WTC11 (cell line): ENCODE results near the gene B3GALT5. TPM values are rescaled to one million over a fixed set of nuclear protein-coding genes. Genes with fewer than 3 reads are reported as not detected.

ENCODE experiments used
- ATAC-seq: fragments of 200-7000 bp; cut with Tn5 transposase; 2 replicates; pipeline ENCODE4 v1.10.0; 2021; ENCODE audit warnings: mild to moderate bottlenecking, moderate library complexity
- CTCF ChIA-PET: fragments of 300-600 bp; sonication (Branson Sonifier 250); formaldehyde crosslinking; loops from one replicate; lab custom pipeline; 2021; ENCODE audit warnings: antibody characterized with exemption; lab: Charles Lee
- POLR2A ChIA-PET: fragments of 350-600 bp; sonication (Branson Sonifier 250); formaldehyde crosslinking; loops from one replicate; lab custom pipeline; 2021; ENCODE audit warnings: antibody characterized with exemption; lab: Charles Lee
- DNase-seq: peaks from one replicate; pipeline ENCODE4 v3.0.0; 2021; ENCODE audit warnings: low spot score
- H3K27ac Mint-ChIP-seq: 2 replicates; pipeline ENCODE4 v1.8.0; 2021; ENCODE audit warnings: mixed read lengths
- H3K27me3 Mint-ChIP-seq: 2 replicates; pipeline ENCODE4 v1.8.0; 2021; ENCODE audit warnings: low read depth, mild to moderate bottlenecking, moderate library complexity, mixed read lengths
- H3K36me3 Mint-ChIP-seq: 2 replicates; pipeline ENCODE4 v1.8.0; 2021; ENCODE audit warnings: mixed read lengths
- H3K4me1 Mint-ChIP-seq: 2 replicates; pipeline ENCODE4 v1.8.0; 2022; ENCODE audit warnings: mixed read lengths
- H3K4me3 Mint-ChIP-seq: 2 replicates; pipeline ENCODE4 v1.8.0; 2021; ENCODE audit warnings: mild to moderate bottlenecking, moderate library complexity, mixed read lengths
- H3K9me3 Mint-ChIP-seq: 2 replicates; pipeline ENCODE4 v1.8.0; 2021; ENCODE audit warnings: mixed read lengths
- ATF1 ChIP-seq: sonication (generic); formaldehyde crosslinking; IDR thresholded peaks from 2 replicates; pipeline ENCODE4 v1.8.1; 2023; ENCODE audit warnings: mild to moderate bottlenecking, moderate library complexity, missing genetic modification reagents
- CREM ChIP-seq: sonication (generic); formaldehyde crosslinking; IDR thresholded peaks from 2 replicates; pipeline ENCODE4 v1.8.1; 2022; ENCODE audit warnings: mild to moderate bottlenecking, missing genetic modification reagents, moderate library complexity
- GABPB1 ChIP-seq: sonication (generic); formaldehyde crosslinking; IDR thresholded peaks from 2 replicates; pipeline ENCODE4 v1.8.1; 2023; ENCODE audit warnings: mild to moderate bottlenecking, missing genetic modification reagents
- GRHL2 ChIP-seq: fragments of 250-450 bp; sonication (Bioruptor Pico); IDR thresholded peaks from 2 replicates; pipeline ENCODE4 v1.8.0; 2022; ENCODE audit warnings: mild to moderate bottlenecking, moderate library complexity; ENCODE audit not compliant: insufficient replicate concordance, severe bottlenecking
- KAT7 ChIP-seq: sonication (generic); formaldehyde crosslinking; IDR thresholded peaks from 2 replicates; pipeline ENCODE4 v1.8.1; 2023; ENCODE audit warnings: missing genetic modification reagents, mild to moderate bottlenecking, borderline replicate concordance
- NFATC4 ChIP-seq: fragments of 250-450 bp; sonication (Bioruptor Pico); IDR thresholded peaks from 2 replicates; pipeline ENCODE4 v1.9.0; 2021; ENCODE audit warnings: mild to moderate bottlenecking
- OVOL2 ChIP-seq: fragments of 250-450 bp; sonication (Bioruptor Pico); IDR thresholded peaks from 2 replicates; pipeline ENCODE4 v1.9.0; 2021; ENCODE audit warnings: mild to moderate bottlenecking, borderline replicate concordance
- TCF7 ChIP-seq: sonication (generic); formaldehyde crosslinking; IDR thresholded peaks from 2 replicates; pipeline ENCODE4 v1.8.0; 2022; ENCODE audit warnings: mild to moderate bottlenecking, low read depth, missing genetic modification reagents, moderate library complexity
- ZNF121 ChIP-seq: sonication (generic); formaldehyde crosslinking; IDR thresholded peaks from 2 replicates; pipeline ENCODE4 v1.8.0; 2023; ENCODE audit warnings: missing genetic modification reagents
- ZNF232 ChIP-seq: sonication (generic); formaldehyde crosslinking; IDR thresholded peaks from 2 replicates; pipeline ENCODE4 v1.8.0; 2022; ENCODE audit warnings: mild to moderate bottlenecking, missing genetic modification reagents
- ZNF317 ChIP-seq: sonication (generic); formaldehyde crosslinking; IDR thresholded peaks from 2 replicates; pipeline ENCODE4 v1.8.1; 2023; ENCODE audit warnings: low read depth, mild to moderate bottlenecking, moderate library complexity, missing genetic modification reagents, borderline replicate concordance
- total RNA-seq: library from RNA; stranded (reverse); gene quantifications from 3 replicates; pipeline ENCODE4 v1.2.3, GENCODE V29; 2021
- TF ChIP-seq, protein P1 (sequence below): sonication (generic); formaldehyde crosslinking; IDR thresholded peaks from 2 replicates; pipeline ENCODE4 v1.8.0; 2022; ENCODE audit warnings: mild to moderate bottlenecking, missing genetic modification reagents
- TF ChIP-seq, protein P2 (sequence below): sonication (generic); formaldehyde crosslinking; IDR thresholded peaks from 2 replicates; pipeline ENCODE4 v1.8.1; 2023; ENCODE audit warnings: mild to moderate bottlenecking, missing genetic modification reagents, borderline replicate concordance
- TF ChIP-seq, protein P3 (sequence below): sonication (generic); formaldehyde crosslinking; IDR thresholded peaks from 2 replicates; pipeline ENCODE4 v1.8.0; 2022; ENCODE audit warnings: mild to moderate bottlenecking, missing genetic modification reagents
- TF ChIP-seq, protein P4 (sequence below): sonication (generic); formaldehyde crosslinking; IDR thresholded peaks from 2 replicates; pipeline ENCODE4 v1.8.1; 2023; ENCODE audit warnings: mild to moderate bottlenecking, missing genetic modification reagents, moderate library complexity
- TF ChIP-seq, protein P5 (sequence below): sonication (generic); formaldehyde crosslinking; IDR thresholded peaks from 2 replicates; pipeline ENCODE4 v1.8.1; 2022; ENCODE audit warnings: mild to moderate bottlenecking, moderate library complexity, missing genetic modification reagents
- TF ChIP-seq, protein P6 (sequence below): sonication (generic); formaldehyde crosslinking; IDR thresholded peaks from 2 replicates; pipeline ENCODE4 v1.8.1; 2023; ENCODE audit warnings: mild to moderate bottlenecking, moderate library complexity, missing genetic modification reagents
- TF ChIP-seq, protein P7 (sequence below): sonication (generic); formaldehyde crosslinking; IDR thresholded peaks from 2 replicates; pipeline ENCODE4 v1.8.1; 2022; ENCODE audit warnings: missing genetic modification reagents, borderline replicate concordance
- TF ChIP-seq, protein P8 (sequence below): fragments of 250-450 bp; sonication (Bioruptor Pico); IDR thresholded peaks from 2 replicates; pipeline ENCODE4 v2.1.2; 2022; ENCODE audit warnings: mild to moderate bottlenecking, moderate library complexity

Gene B3GALT5
- total RNA-seq, 1 experiment from 2014 or later = 25.8 TPM

DNA sequence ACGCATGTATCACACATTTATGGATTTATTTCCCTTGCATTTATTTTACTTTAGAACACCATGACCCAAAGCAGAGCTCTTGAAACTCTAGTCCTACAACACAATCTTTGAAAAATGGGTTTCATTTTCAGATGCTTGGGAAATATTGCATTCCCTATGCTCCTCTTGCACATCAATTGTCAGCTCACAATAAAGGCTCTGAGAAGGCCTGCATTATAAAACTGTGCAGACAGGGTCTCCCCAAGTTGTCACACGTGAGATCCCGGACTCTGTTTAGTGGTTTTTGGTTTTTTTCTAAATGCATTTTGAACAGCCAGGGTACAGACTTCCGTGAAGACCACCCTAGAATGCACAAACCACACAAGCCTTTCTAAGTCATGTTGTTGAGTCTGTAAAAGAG lies 9.9 kb upstream of the B3GALT5 start:
- peaks cover 26% of the 10 kb centered on the region for H3K4me1 Mint-ChIP-seq
- DNase-seq = no peak
- TF ChIP-seq, protein P1, sequence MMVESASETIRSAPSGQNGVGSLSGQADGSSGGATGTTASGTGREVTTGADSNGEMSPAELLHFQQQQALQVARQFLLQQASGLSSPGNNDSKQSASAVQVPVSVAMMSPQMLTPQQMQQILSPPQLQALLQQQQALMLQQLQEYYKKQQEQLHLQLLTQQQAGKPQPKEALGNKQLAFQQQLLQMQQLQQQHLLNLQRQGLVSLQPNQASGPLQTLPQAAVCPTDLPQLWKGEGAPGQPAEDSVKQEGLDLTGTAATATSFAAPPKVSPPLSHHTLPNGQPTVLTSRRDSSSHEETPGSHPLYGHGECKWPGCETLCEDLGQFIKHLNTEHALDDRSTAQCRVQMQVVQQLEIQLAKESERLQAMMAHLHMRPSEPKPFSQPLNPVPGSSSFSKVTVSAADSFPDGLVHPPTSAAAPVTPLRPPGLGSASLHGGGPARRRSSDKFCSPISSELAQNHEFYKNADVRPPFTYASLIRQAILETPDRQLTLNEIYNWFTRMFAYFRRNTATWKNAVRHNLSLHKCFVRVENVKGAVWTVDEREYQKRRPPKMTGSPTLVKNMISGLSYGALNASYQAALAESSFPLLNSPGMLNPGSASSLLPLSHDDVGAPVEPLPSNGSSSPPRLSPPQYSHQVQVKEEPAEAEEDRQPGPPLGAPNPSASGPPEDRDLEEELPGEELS (CRISPR knock-in tag) = no peak
- TF ChIP-seq, protein P2, sequence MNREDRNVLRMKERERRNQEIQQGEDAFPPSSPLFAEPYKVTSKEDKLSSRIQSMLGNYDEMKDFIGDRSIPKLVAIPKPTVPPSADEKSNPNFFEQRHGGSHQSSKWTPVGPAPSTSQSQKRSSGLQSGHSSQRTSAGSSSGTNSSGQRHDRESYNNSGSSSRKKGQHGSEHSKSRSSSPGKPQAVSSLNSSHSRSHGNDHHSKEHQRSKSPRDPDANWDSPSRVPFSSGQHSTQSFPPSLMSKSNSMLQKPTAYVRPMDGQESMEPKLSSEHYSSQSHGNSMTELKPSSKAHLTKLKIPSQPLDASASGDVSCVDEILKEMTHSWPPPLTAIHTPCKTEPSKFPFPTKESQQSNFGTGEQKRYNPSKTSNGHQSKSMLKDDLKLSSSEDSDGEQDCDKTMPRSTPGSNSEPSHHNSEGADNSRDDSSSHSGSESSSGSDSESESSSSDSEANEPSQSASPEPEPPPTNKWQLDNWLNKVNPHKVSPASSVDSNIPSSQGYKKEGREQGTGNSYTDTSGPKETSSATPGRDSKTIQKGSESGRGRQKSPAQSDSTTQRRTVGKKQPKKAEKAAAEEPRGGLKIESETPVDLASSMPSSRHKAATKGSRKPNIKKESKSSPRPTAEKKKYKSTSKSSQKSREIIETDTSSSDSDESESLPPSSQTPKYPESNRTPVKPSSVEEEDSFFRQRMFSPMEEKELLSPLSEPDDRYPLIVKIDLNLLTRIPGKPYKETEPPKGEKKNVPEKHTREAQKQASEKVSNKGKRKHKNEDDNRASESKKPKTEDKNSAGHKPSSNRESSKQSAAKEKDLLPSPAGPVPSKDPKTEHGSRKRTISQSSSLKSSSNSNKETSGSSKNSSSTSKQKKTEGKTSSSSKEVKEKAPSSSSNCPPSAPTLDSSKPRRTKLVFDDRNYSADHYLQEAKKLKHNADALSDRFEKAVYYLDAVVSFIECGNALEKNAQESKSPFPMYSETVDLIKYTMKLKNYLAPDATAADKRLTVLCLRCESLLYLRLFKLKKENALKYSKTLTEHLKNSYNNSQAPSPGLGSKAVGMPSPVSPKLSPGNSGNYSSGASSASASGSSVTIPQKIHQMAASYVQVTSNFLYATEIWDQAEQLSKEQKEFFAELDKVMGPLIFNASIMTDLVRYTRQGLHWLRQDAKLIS (CRISPR knock-in tag) = no peak
- TF ChIP-seq ZNF121 (CRISPR knock-in tag) = no peak
- TF ChIP-seq ZNF317 = no peak
- no peak for TF ChIP-seq OVOL2 (CRISPR knock-in tag)
- no peak for TF ChIP-seq ATF1 (CRISPR knock-in tag)
- TF ChIP-seq, protein P3, sequence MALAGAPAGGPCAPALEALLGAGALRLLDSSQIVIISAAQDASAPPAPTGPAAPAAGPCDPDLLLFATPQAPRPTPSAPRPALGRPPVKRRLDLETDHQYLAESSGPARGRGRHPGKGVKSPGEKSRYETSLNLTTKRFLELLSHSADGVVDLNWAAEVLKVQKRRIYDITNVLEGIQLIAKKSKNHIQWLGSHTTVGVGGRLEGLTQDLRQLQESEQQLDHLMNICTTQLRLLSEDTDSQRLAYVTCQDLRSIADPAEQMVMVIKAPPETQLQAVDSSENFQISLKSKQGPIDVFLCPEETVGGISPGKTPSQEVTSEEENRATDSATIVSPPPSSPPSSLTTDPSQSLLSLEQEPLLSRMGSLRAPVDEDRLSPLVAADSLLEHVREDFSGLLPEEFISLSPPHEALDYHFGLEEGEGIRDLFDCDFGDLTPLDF = no peak
- TF ChIP-seq, protein P4, sequence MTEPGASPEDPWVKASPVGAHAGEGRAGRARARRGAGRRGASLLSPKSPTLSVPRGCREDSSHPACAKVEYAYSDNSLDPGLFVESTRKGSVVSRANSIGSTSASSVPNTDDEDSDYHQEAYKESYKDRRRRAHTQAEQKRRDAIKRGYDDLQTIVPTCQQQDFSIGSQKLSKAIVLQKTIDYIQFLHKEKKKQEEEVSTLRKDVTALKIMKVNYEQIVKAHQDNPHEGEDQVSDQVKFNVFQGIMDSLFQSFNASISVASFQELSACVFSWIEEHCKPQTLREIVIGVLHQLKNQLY = no peak
- no peak for TF ChIP-seq CREM (CRISPR knock-in tag)
- TF ChIP-seq, protein P5, sequence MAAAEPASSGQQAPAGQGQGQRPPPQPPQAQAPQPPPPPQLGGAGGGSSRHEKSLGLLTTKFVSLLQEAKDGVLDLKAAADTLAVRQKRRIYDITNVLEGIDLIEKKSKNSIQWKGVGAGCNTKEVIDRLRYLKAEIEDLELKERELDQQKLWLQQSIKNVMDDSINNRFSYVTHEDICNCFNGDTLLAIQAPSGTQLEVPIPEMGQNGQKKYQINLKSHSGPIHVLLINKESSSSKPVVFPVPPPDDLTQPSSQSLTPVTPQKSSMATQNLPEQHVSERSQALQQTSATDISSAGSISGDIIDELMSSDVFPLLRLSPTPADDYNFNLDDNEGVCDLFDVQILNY = no peak
- no peak for TF ChIP-seq ZNF232 (CRISPR knock-in tag)
- TF ChIP-seq, protein P6, sequence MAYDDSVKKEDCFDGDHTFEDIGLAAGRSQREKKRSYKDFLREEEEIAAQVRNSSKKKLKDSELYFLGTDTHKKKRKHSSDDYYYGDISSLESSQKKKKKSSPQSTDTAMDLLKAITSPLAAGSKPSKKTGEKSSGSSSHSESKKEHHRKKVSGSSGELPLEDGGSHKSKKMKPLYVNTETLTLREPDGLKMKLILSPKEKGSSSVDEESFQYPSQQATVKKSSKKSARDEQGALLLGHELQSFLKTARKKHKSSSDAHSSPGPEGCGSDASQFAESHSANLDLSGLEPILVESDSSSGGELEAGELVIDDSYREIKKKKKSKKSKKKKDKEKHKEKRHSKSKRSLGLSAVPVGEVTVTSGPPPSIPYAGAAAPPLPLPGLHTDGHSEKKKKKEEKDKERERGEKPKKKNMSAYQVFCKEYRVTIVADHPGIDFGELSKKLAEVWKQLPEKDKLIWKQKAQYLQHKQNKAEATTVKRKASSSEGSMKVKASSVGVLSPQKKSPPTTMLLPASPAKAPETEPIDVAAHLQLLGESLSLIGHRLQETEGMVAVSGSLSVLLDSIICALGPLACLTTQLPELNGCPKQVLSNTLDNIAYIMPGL (CRISPR knock-in tag) = no peak
- no peak for TF ChIP-seq GABPB1 (CRISPR knock-in tag)
- TF ChIP-seq, protein P7, sequence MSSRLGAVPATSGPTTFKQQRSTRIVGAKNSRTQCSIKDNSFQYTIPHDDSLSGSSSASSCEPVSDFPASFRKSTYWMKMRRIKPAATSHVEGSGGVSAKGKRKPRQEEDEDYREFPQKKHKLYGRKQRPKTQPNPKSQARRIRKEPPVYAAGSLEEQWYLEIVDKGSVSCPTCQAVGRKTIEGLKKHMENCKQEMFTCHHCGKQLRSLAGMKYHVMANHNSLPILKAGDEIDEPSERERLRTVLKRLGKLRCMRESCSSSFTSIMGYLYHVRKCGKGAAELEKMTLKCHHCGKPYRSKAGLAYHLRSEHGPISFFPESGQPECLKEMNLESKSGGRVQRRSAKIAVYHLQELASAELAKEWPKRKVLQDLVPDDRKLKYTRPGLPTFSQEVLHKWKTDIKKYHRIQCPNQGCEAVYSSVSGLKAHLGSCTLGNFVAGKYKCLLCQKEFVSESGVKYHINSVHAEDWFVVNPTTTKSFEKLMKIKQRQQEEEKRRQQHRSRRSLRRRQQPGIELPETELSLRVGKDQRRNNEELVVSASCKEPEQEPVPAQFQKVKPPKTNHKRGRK (CRISPR knock-in tag) = no peak
- TF ChIP-seq TCF7 (CRISPR knock-in tag) = no peak
- TF ChIP-seq, protein P8, sequence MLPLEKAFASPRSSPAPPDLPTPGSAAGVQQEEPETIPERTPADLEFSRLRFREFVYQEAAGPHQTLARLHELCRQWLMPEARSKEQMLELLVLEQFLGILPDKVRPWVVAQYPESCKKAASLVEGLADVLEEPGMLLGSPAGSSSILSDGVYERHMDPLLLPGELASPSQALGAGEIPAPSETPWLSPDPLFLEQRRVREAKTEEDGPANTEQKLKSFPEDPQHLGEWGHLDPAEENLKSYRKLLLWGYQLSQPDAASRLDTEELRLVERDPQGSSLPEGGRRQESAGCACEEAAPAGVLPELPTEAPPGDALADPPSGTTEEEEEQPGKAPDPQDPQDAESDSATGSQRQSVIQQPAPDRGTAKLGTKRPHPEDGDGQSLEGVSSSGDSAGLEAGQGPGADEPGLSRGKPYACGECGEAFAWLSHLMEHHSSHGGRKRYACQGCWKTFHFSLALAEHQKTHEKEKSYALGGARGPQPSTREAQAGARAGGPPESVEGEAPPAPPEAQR (CRISPR knock-in tag) = no peak
- TF ChIP-seq NFATC4 (CRISPR knock-in tag) = no peak
- no peak for TF ChIP-seq GRHL2 (CRISPR knock-in tag)
- TF ChIP-seq KAT7 = no peak
- TF ChIP-seq, all 79 proteins: peak for 0
- Mint-ChIP-seq H3K36me3 (peaks cover 31% of the 10 kb centered on the region), H3K27ac (no peak overlapping the region), H3K27me3 (no peaks in the 10 kb centered on the region), H3K9me3 (no peaks in the 10 kb centered on the region), H3K4me3 (no peak overlapping the region)
- ChIA-PET CTCF (interaction anchor here (1.1 to 1.6 kb wide), 3 partner anchors 8 to 41 kb away, joined by 4 to 5 read pairs (median 5); no protein-coding TSS in a partner anchor), POLR2A (no interaction called here)
- ATAC-seq = no peak
